ENCODE results near the gene FAM171A1. TPM values are rescaled to one million over a fixed set of nuclear protein-coding genes. Genes with fewer than 3 reads are reported as not detected.

FAM171A1 gene
- total RNA-seq, 1 donor from 2014 or later: not detected

- peaks cover 5% of the 10 kb centered on the region for H3K27me3 Mint-ChIP-seq
- DNase-seq (no peak), ATAC-seq (ENCODE audit: low read depth) (no peak)
- intact Hi-C loops (cut with micrococcal nuclease): no loop called here
- ChIA-PET CTCF (no interaction called here), POLR2A (no interaction called here)
- peaks cover 7% of the 10 kb centered on the region for H3K4me1 Mint-ChIP-seq
- no peaks in the 10 kb centered on the region for H3K36me3 Mint-ChIP-seq (ENCODE audit: low read depth)
- no peak overlapping the region for H3K4me3 Mint-ChIP-seq
- no peaks in the 10 kb centered on the region for H3K9me3 Mint-ChIP-seq
- TF ChIP-seq CTCF (IDR thresholded peaks at IDR 0.05): no peak
- no peak overlapping the region for H3K27ac Mint-ChIP-seq
Measured at GRCh38 chr10:15252396-15252795, 118.7 kb downstream of the FAM171A1 start.

GRCh38 chr10:15251791-15252380, 119.2 kb downstream of the FAM171A1 start:
- Mint-ChIP-seq H3K4me1 (peaks cover 7% of the 10 kb centered on the region), H3K27me3 (peaks cover 6% of the 10 kb centered on the region), H3K36me3 (ENCODE audit: low read depth) (no peaks in the 10 kb centered on the region), H3K9me3 (no peaks in the 10 kb centered on the region), H3K4me3 (no peak overlapping the region), H3K27ac (no peak overlapping the region)
- TF ChIP-seq CTCF (IDR thresholded peaks at IDR 0.05): no peak
- DNase-seq (no peak), ATAC-seq (ENCODE audit: low read depth) (no peak)
- ChIA-PET CTCF (no interaction called here), POLR2A (no interaction called here)
- intact Hi-C loops (cut with micrococcal nuclease): no loop called here

- Mint-ChIP-seq H3K4me3 (no peak overlapping the region), H3K36me3 (ENCODE audit: low read depth) (no peaks in the 10 kb centered on the region), H3K4me1 (no peaks in the 10 kb centered on the region), H3K27ac (no peak overlapping the region), H3K27me3 (peaks cover 3% of the 10 kb centered on the region), H3K9me3 (no peaks in the 10 kb centered on the region)
- ATAC-seq (ENCODE audit: low read depth) (no peak), DNase-seq (no peak)
- intact Hi-C loops (cut with micrococcal nuclease): no loop called here
- ChIA-PET POLR2A (no interaction called here), CTCF (no interaction called here)
- TF ChIP-seq CTCF (IDR thresholded peaks at IDR 0.05): no peak
Measured at GRCh38 chr10:15245530-15245929, 125.6 kb downstream of the FAM171A1 start.

- DNase-seq: no peak
- Mint-ChIP-seq H3K4me3 (no peak overlapping the region), H3K9me3 (no peaks in the 10 kb centered on the region), H3K27me3 (peaks cover 3% of the 10 kb centered on the region), H3K27ac (no peak overlapping the region), H3K36me3 (ENCODE audit: low read depth) (no peaks in the 10 kb centered on the region), H3K4me1 (no peaks in the 10 kb centered on the region)
- ATAC-seq (ENCODE audit: low read depth): no peak
- intact Hi-C loops (cut with micrococcal nuclease): no loop called here
- CTCF ChIA-PET: interaction anchor here (0.6 kb wide), 1 partner anchor 1092 kb away, joined by 3 read pairs; no protein-coding TSS in a partner anchor
- POLR2A ChIA-PET: no interaction called here
- no peak for TF ChIP-seq CTCF (IDR thresholded peaks at IDR 0.05)
Measured at GRCh38 chr10:15244635-15245197, 126.4 kb downstream of the FAM171A1 start.

- TF ChIP-seq CTCF (IDR thresholded peaks at IDR 0.05): no peak
Measured at GRCh38 chr10:15242261-15242840, 128.7 kb downstream of the FAM171A1 start.

More at GRCh38 chr10:15242261-15242840, 128.7 kb downstream of the FAM171A1 start:
- ChIA-PET POLR2A (no interaction called here), CTCF (no interaction called here)
- no peaks in the 10 kb centered on the region for H3K36me3 Mint-ChIP-seq (ENCODE audit: low read depth)
- H3K4me3 Mint-ChIP-seq: no peak overlapping the region
- H3K9me3 Mint-ChIP-seq: no peaks in the 10 kb centered on the region
- ATAC-seq (ENCODE audit: low read depth): no peak
- H3K4me1 Mint-ChIP-seq: no peaks in the 10 kb centered on the region
- DNase-seq: no peak
- no peak overlapping the region for H3K27ac Mint-ChIP-seq
- peaks cover 3% of the 10 kb centered on the region for H3K27me3 Mint-ChIP-seq
- intact Hi-C loops (cut with micrococcal nuclease): no loop called here

All from activated B cell treated with CpG ODN at 0.5 μM for 24 hours (primary cell).